Activated B cell treated with CpG ODN at 0.5 μM for 24 hours (primary cell): Measurements from ENCODE around the gene TTK. TPM values are rescaled to one million over a fixed set of nuclear protein-coding genes. Genes with fewer than 3 reads are reported as not detected.

ENCODE experiments used
- ATAC-seq: fragments of 200-7000 bp; cut with Tn5 transposase; one replicate; pipeline ENCODE4 v1.10.0; 2021; ENCODE audit warnings: low read depth, mild to moderate bottlenecking, moderate library complexity
- CTCF ChIA-PET: fragments of 350-600 bp; sonication (Branson Sonifier 250); formaldehyde crosslinking; loops from one replicate; lab custom pipeline; 2021; ENCODE audit warnings: antibody characterized with exemption; lab: Charles Lee
- POLR2A ChIA-PET: fragments of 350-600 bp; sonication (Branson Sonifier 250); formaldehyde crosslinking; loops from one replicate; lab custom pipeline; 2021; ENCODE audit warnings: antibody characterized with exemption; lab: Charles Lee
- DNase-seq: peaks from one replicate; pipeline ENCODE4 v3.0.0; 2022
- H3K27ac Mint-ChIP-seq: one replicate; pipeline ENCODE4 v1.8.0; 2020; ENCODE audit warnings: mixed read lengths
- H3K27me3 Mint-ChIP-seq: one replicate; pipeline ENCODE4 v1.8.0; 2021; ENCODE audit warnings: mixed read lengths
- H3K36me3 Mint-ChIP-seq: one replicate; pipeline ENCODE4 v1.8.0; 2021; ENCODE audit warnings: low read depth, mixed read lengths
- H3K4me1 Mint-ChIP-seq: one replicate; pipeline ENCODE4 v1.8.0; 2021; ENCODE audit warnings: mixed read lengths
- H3K4me3 Mint-ChIP-seq: one replicate; pipeline ENCODE4 v1.8.0; 2020; ENCODE audit warnings: mild to moderate bottlenecking, mixed read lengths
- H3K9me3 Mint-ChIP-seq: one replicate; pipeline ENCODE4 v1.8.0; 2020; ENCODE audit warnings: mixed read lengths
- CTCF ChIP-seq: fragments of 200-600 bp; IDR thresholded peaks from one replicate; pipeline ENCODE4 v1.8.0; 2022; ENCODE audit warnings: antibody characterized with exemption, mild to moderate bottlenecking
- intact Hi-C: fragments of 100-400 bp; cut with micrococcal nuclease; formaldehyde crosslinking; loops from one replicate; pipeline ENCODE4 v1.15.1; 2024
- total RNA-seq: library from RNA; stranded (reverse); gene quantifications from 2 replicates; pipeline ENCODE4 v1.2.3, GENCODE V29; 2022

The TTK gene
- total RNA-seq, 1 donor from 2014 or later = 2.3 TPM

- Mint-ChIP-seq H3K27me3 (peaks cover 6% of the 10 kb centered on the region), H3K4me1 (no peaks in the 10 kb centered on the region), H3K36me3 (no peaks in the 10 kb centered on the region), H3K9me3 (no peaks in the 10 kb centered on the region), H3K27ac (no peak overlapping the region), H3K4me3 (no peak overlapping the region)
- no peak for TF ChIP-seq CTCF
- ATAC-seq = no peak
- POLR2A ChIA-PET = interaction anchor here (0.7 kb wide), 1 partner anchor 9 kb away, joined by 3 read pairs; no protein-coding TSS in a partner anchor
- no peak for DNase-seq
- intact Hi-C loops = no loop called here
- CTCF ChIA-PET = no interaction called here
Observed at GRCh38 chr6:80088637-80089036, 84.2 kb downstream of the TTK start.

- ATAC-seq (no peak), DNase-seq (no peak)
- CTCF ChIA-PET = no interaction called here
- Mint-ChIP-seq H3K27ac (no peak overlapping the region), H3K27me3 (peaks cover 8% of the 10 kb centered on the region), H3K36me3 (no peaks in the 10 kb centered on the region), H3K4me1 (no peaks in the 10 kb centered on the region), H3K4me3 (no peak overlapping the region), H3K9me3 (no peaks in the 10 kb centered on the region)
- TF ChIP-seq CTCF = no peak
- intact Hi-C loops = no loop called here
- POLR2A ChIA-PET = no interaction called here
Observed at GRCh38 chr6:80091506-80091905, 87.1 kb downstream of the TTK start.

Other genes with a start within 250 kb of the TTK start
- not detected in 2 replicates for gene ELOVL4, start 57.1 kb upstream of the TTK start, total RNA-seq
- gene BCKDHB, start 102.0 kb downstream of the TTK start, total RNA-seq = 16.6 and 17.0 TPM in 2 replicates